M059J (cell line): ENCODE results near the gene ADK. TPM values are rescaled to one million over a fixed set of nuclear protein-coding genes. Genes with fewer than 3 reads are reported as not detected.

Source experiments
- DNase-seq: peaks from one replicate; pipeline ENCODE4 v3.0.0-alpha.2; 2012; ENCODE audit warnings: low read depth
- total RNA-seq: library from RNA; depleted of rRNA; stranded (reverse); fragments of >200 nt; shearing (Covaris generic); gene quantifications from 2 replicates; pipeline ENCODE4 v1.2.3, GENCODE V29; 2014

Gene ADK
- total RNA-seq, 1 experiment from 2014 or later = 72.7 TPM

DNA sequence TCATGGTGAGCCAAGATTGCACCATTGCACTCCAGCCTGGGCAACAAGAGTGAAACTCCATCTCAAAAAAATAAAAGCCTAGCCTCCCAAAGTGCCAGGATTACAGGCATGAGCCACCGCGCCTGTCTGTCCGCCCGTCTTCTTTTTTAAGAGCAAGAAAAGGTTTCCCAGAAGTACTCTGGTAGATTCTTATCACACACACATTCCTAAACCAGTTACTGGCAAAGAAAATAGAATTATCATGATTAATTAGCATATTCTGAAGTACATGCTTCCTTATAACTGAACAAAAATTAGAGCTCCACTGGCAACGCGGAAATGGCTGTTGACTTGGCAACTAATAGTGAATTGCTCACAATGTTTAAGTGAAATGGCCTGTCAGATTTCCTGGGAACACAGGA lies 87.0 kb downstream of the ADK start:
- DNase-seq = peak; percentile 87

DNA sequence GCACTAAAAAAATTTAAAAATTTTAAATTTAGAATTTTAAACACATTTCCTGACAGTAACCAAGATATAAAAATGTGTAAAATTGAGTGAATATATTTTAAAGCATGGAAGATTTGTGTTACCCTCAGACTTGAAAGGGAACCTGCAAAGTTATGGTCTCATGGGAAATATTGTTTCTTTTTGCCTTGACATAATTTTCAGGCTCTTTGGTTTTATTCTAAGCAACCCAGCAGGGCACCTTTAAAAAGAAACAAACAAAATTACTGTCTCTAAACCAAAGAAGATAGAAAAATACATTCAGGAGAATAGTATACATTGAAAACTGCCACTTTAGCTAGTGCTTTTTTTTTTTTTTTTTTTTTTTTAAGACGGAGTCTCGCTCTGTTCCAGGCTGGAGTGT lies 87.5 kb downstream of the ADK start:
- no peak for DNase-seq

DNA sequence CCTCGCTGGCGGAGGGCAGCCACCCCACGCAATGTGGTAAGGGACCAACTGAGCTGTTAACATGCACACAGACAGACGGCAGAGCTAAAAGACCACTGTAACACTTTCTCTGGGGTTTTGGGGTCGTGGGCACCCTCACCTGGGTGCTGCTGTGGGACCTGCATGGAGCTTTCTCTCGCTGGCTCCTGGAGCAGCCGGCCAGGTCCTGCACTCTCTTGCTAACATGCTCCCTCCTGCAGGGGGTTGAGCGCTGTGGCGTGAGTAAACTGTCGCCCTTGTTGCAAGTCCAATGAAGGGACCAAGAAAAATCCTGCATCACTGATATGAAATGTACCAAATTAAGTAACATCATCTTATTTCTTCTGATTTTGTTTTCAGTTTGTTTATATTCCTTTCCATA lies 92.0 kb downstream of the ADK start:
- DNase-seq = no peak

DNA sequence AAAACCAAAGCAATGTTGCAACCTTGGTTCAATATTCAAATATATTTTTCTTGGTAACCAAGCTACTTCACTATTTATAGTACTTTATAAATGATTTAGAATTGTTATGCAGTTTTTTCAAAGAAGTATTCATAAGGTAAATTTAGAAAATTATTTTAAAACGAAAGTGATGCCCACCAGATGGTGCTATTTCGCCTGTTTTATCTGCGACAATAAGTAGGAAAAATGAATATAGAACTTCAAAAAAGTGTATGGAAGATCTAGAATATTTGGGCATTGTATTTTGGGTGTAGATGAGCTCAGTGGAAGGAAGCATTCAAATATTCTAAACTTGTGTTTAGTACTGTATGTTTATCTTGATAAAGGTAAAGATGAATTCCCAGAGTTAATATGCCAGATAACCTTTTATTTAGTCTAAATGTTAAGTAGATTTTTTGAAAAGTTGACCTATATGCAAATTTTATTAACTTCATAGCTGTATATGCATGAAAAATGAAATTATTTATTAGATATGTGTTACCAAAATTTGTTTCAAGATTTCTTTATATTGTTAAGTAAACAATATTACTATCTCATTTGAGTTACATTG lies 93.2 kb downstream of the ADK start:
- peak; percentile 33 for DNase-seq

DNA sequence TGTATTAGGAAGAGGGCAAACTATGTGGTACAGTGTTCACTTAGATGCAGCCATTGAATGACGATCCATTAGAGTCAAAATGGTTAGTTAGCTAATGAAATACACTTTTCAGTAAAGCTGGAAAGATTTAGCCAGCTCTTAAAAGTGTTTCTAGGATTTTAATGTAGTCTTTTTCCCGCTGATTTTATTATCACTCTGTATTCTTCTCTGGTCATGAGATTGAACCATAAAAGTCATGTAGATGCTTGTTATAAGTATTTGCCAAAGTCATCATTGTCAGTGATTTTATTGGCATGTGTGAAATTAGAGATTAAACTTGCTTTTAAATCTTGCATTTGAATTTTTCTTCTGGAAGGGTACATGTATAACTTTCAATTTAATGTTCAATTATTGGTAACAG lies 93.8 kb downstream of the ADK start:
- no peak for DNase-seq

DNA sequence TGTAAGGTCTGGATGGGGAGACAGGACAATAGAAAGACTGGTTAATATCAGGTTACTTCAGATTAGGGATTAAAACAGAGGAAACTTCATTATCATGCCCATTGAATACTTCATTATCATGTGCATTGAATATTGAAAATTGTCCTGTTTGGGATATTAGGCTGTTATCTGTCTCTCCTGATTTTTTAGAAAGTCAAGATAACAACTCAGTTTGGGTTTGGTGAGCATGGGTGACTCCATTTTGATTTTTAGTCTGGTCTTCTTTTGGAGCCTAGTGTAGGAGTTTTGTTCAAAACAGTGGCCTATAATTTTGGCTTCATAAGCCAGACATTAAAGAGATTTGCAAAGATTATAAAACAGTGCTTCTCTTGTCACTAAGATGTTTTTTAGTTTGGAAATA lies 95.5 kb downstream of the ADK start:
- DNase-seq = no peak

DNA sequence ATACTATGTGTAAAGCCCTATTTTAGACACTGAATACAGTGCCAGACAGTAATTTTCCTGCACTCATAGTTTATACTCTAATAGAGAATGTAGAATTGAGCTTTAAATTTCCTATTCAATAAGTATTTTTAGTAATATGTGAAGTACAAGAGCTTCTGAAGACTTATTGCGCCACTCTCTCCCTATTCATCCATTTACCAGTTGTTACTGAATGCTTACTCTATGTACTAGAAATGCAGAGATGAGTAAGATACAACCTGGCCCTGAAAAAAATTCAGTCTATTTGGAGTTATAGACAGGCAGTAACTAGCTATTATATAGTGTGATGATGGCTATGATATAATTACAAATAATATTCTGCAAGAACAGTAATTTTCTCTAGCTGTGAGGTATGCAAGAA lies 98.8 kb downstream of the ADK start:
- no peak for DNase-seq

DNA sequence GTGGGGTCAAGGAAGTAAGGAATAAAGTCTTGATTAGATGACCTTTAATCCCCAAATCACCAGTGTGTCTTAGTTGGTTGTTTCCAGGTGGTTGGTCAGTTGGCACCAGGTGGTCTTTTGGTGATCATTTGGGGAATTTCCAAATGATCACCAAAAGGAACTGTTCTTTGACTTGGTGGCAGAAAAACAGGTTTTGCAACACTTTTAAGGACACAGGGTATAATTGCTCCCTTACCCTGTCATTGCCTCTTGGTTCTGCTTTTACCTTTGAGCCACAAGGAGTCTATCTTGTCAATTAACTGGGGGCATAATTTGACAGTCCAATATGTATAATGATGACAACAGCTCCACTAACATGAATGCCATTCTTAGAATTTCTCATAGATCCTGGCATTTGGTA lies 104.2 kb downstream of the ADK start:
- DNase-seq = no peak

DNA sequence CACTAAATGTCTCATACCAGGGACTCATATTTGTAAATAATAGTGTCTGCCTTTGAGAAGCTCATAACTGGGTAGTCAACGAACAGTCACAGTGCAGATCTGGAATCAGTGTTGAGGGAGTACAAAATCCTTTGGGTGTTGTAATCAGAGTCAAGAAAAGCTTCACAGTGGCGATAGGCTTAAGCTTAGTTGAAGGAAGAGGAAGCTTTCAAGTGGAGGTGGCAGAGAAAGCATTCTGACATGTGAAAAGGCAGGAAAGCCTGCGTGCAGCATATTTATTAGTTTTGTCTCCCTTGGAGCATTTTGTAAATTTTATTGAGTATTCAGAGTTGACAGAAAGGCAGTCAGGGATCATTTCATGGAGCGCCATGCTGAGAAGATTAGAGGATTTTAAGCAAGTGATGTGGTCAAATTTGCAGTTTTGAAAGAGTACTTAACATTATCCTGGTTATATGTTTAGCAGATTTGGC lies 104.9 kb downstream of the ADK start:
- no peak for DNase-seq

DNA sequence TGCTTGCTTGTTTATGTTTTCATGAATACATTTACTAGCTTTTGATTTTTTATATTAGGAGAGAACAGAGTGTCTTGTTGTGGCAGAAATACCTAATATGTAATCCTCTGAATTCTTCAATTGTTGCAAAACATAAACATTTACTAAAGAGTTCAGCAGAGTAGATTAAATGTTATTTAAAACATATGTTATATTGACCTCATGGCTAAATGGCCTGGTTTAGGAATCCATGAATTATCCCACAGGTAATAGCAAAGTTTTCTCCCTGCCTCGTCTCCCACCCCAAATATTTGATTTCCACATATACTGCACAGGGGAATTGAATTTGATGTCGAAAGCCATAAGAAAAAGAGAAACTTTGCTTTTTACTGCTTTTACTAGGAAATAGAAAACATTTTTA lies 111.8 kb downstream of the ADK start:
- no peak for DNase-seq

DNA sequence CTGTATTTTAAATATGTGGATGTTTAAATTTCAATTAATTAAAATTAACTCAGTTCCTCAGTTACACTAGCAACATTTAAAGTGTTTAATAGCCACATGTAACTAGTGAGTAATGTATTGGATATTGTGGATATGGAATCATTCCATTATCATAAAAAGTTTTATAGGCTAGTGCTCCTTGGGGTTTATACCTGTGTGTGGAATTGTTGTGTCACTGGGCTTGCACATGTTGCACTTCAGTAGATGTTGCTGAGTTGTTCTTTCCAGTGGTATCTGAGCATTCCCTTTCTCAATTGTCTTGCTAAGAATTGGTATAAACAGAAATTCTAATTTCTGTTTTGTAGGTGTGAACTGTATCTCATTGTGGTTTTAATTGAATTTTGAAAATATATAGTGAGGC lies 113.0 kb downstream of the ADK start:
- DNase-seq = no peak

DNA sequence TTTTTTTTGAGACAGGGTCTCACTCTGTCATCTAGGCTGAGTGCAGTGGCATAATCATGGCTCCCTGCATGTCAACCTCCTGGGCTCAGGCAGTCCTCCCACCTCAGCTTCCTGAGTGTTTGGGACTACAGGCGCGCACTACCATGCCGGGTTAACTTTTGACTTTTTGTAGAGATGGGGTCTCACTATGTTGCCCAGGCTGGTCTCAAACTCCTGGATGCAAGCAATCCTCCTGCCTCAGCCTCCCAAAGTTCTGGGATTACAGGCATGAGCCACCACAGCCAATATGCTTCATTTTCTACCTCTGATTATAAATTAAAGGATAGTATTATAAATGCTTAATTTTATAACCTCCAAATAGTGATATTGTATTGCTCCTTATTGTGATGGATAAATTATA lies 121.3 kb downstream of the ADK start:
- DNase-seq = no peak

DNA sequence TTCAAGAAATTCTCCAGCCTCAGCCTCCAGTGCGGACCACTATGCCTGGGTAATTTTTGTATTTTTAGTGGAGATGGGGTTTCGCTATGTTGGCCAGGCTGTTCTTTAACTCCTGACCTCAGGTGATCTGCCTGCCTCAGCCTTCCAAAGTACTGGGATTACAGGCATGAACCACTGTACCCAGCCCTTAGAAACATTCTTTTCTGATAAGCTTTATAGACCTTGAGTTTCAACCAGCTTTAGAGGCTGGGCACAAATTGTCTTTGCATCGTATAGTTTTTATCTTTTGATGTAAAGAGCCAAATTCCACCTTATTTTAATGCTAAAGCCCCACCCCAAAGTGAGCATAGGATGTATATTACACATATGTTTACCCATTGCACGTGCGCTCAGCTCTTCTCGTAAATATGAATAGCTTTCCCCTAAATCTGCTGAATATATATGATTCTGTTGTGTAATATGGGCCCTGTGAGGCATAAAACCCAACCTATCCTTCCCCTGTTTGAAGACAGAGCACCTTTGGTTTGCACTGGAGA lies 124.8 kb downstream of the ADK start:
- DNase-seq = no peak

DNA sequence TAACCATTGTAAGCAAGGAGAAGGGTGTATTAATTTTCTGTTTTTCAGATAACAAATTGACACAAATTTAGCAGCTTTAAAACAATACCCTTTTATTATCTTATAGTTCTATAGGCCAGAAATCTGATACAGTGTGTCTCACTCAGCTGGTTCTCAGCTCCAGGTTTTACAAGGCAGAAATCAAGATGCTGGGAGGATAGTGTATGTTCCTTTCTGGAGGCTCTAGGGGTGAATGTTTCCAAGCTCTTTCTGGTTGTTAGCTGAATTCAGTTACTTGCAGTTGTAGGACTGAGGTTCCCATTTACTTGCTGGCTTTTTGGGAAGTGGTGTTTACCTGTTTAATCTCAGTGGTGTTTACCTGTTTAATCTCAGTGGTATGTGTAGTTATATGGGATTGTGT lies 125.4 kb downstream of the ADK start:
- no peak for DNase-seq

DNA sequence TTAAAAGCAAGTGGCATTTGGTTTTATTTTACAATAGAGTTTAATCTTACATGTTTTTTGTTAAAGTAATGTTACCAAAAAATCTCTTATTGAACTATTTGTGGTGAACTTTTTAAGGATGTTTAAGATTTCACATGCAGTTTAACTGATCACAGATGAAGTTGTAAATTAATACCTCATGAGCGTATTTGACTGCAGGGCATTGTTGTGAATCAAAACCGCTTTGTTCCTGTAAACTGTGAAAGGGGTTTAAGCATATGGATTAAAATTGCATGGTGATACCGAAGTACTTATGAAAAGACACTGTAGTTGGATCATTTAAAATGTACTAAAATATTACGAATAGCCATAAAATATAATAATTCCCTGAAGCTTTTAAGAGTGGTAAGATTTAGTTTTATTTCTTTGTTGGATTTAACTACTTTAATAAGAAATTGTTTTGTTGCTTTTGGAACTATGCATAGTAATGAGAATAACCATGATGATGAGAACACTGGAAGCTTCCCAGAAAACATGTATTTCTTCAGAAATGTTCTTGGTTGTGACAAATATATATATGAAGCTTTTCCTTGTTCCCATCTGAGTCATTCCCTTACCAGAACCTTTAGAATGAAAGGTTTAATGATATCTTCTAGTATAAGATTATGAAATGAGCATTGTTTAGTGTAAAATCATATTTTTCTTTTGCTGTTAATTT lies 131.3 kb downstream of the ADK start:
- no peak for DNase-seq

DNA sequence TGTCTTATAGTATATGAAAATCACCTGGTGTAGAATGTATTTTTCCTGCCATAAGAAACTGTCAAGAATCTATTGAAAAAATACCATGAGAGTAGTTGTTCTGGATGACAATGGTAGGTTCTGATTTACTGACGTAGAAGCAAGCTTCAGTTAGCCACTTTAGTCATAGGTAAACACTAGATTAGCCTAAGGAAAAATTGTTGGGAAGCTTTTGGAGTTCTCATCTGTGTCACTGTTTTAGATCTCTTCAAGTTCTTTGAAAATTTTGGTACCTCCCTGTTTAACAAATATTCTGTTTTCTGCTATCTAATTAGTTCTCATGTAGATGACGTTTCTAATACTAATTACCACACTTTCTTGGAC lies 131.8 kb downstream of the ADK start:
- DNase-seq = peak; percentile 29

DNA sequence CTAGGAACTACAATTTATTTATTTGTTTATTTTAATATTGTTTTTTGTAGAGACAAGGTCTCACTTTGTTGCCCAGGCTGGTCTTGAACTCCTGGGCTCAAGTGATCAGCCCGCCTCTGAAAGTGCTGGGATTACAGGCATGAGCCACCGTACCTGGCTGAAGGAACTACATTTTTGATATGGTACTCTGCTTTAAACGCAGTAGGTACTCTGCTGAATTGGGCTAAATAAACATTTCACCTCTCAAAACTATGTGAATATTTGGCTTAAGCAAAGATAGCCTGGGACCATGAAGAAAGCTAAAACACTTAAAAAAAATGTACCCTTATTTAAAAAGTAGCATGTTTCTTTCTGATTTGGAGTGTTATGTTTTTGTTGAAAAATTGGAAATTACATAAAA lies 138.2 kb downstream of the ADK start:
- no peak for DNase-seq

DNA sequence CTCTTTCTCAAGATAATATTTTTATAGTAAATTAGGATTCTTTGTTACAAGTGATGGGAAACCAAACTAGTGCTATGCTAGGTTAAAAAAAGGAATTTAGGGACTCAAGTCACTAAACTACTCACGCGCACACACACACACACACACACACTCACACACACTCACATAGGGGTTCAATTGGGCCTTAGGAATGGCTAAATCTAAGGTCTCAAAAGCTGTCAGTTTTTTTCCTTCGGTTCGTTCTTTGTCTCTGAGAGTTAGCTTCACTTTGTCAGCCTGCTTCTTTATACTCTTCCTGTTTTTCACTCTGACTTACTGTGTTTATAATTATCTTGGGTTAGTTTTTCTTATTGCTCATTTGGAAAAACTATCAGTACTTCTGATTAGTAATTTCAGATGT lies 138.9 kb downstream of the ADK start:
- DNase-seq = peak; percentile 17

DNA sequence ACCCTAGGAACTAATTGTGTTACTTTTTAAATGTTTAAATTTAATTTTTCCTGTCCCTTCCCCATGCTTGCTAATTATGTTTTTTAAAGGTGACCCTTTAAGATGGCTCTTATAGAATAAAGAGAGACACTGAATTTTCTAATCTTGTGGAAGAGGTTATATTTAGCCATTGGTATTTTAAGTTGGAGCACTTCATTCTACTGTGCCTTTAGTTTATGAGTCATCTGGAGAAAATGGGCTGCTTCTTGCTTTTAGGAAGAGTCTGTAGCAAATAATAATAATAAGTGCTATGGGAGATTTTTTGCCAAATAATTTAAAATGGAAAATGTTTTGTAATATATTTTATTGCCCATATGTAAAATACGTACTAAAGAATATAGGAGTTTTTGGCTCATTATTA lies 139.7 kb downstream of the ADK start:
- DNase-seq = peak; percentile 53

DNA sequence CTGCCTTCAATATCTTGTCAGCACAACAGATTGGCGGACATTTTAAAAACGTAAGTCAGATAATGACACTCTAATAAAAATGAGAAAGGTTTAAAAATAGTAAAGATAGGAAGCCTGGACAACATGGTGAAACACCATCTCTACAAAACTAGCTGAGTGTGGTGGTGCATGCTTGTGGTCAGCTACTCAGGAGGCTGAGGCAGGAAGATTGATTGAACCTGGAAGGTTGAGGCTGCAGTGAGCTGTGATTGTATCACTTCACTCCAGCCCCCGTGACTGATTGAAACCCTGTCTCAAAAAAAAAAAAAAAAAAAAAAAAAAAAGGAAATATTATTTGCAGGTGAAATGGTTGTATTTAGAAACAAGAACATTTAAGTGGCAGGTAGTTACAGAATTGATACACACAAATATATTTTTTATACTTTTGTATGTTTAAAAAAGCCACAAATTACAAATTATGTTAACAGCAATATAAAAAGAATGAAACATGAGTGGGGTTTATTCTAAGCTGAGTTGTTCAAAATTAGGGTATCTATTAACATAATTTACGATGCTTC lies 141.9 kb downstream of the ADK start:
- peak; percentile 87 for DNase-seq

DNA sequence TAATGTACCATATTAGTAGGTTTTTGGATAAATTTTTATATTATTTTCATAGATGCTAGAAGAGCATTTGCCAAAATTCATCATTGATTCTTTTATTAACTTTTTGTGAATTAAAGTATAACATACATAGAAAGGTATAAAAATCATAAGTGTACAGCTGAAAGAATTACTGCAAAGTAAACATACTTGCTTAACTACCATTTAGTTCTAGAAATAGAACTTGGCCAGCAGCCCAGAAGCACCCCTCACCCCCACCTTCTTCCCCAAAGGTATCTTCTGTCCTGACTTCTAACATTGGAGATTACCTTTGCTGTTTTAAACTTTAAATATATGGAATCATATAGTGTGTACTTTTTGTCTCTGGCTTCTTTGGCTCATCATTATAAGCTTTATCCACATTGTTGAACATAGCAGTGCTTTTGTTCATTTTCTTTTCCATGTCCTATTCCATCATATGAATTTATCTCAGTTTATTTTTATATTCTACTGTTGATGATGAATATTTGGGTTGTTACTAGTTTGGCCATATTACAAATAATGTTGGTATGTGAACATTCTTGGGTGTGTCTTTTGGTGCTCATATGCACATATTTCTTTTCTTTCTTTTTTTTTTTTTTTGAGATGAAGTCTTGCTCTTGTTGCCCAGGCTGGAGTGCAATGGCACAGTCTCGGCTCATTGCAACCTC lies 142.8 kb downstream of the ADK start:
- DNase-seq = peak; percentile 66

DNA sequence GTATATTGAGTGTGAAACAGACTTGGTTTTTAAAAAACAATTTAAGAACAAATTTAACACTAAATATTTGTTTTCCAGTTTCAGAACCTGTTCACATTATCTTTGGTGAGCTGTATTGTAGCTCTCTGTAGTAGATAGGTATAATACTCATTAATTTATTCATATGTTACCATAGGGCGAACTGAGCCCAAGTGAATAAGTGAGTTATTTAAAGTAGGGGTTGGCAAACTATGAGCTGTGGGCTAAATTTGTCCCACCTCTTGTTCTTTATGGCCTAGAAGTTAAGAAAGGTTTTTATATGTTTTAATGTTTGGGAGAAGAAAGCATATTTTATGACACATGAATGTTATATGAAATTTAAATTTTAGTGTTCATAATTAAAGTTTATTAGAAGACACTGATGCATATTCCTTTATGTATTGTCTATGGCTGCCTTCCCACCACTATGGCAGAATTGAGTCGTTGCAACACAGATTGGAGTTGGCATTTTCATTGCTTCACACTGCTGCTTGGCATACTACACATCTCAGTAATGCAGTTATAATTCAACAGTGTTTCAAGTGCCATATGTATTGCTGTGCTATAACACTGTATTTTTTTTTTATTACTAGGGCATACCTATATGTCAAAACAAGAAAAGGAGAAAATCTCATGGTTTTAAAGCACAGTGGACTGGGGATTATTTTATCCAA lies 146.5 kb downstream of the ADK start:
- no peak for DNase-seq
